ENCODE results near the gene CDC14A. TPM values are rescaled to one million over a fixed set of nuclear protein-coding genes. Genes with fewer than 3 reads are reported as not detected.

The CDC14A gene
- total RNA-seq, 2 donors from 2014 or later: 10.6 to 11.3 TPM

GRCh38 chr1:100499194-100499811, 147.0 kb downstream of the CDC14A start:
- Histone ChIP-seq H3K27ac (no peak overlapping the region), H3K4me1 (ENCODE audit: control insufficient read depth in 1 of 2, low read depth in 2 of 2) (no peaks in the 10 kb centered on the region), H3K36me3 (peaks cover 11% of the 10 kb centered on the region), H3K9me3 (no peaks in the 10 kb centered on the region), H3K4me3 (no peak overlapping the region), H3K27me3 (replicated peaks; ENCODE audit: insufficient read depth) (no peaks in the 10 kb centered on the region)
- no peak for ATAC-seq (ENCODE audit: insufficient number of reproducible peaks, low FRiP score, low read depth)
- no peak for TF ChIP-seq CTCF (IDR thresholded peaks at IDR 0.05)
- no peak for DNase-seq (ENCODE audit: low spot score)

GRCh38 chr1:100502052-100502792, 149.9 kb downstream of the CDC14A start:
- H3K27ac ChIP-seq: no peak overlapping the region
- H3K27me3 ChIP-seq (replicated peaks; ENCODE audit: insufficient read depth): no peaks in the 10 kb centered on the region
- no peak for TF ChIP-seq CTCF (IDR thresholded peaks at IDR 0.05)
- DNase-seq (ENCODE audit: low spot score): no peak
- no peak for ATAC-seq (ENCODE audit: insufficient number of reproducible peaks, low FRiP score, low read depth)
- no peak overlapping the region for H3K4me3 ChIP-seq
- no peaks in the 10 kb centered on the region for H3K4me1 ChIP-seq (ENCODE audit: control insufficient read depth in 1 of 2, low read depth in 2 of 2)
- no peaks in the 10 kb centered on the region for H3K9me3 ChIP-seq
- H3K36me3 ChIP-seq: peaks cover 11% of the 10 kb centered on the region

GRCh38 chr1:100506217-100506616, 153.9 kb downstream of the CDC14A start:
- no peaks in the 10 kb centered on the region for H3K36me3 ChIP-seq
- no peak overlapping the region for H3K4me3 ChIP-seq
- H3K27me3 ChIP-seq (replicated peaks; ENCODE audit: insufficient read depth): no peaks in the 10 kb centered on the region
- ATAC-seq (ENCODE audit: insufficient number of reproducible peaks, low FRiP score, low read depth) (no peak), DNase-seq (ENCODE audit: low spot score) (no peak)
- TF ChIP-seq CTCF (IDR thresholded peaks at IDR 0.05): no peak
- H3K27ac ChIP-seq: no peak overlapping the region
- no peaks in the 10 kb centered on the region for H3K4me1 ChIP-seq (ENCODE audit: control insufficient read depth in 1 of 2, low read depth in 2 of 2)
- H3K9me3 ChIP-seq: no peaks in the 10 kb centered on the region

GRCh38 chr1:100510451-100510850, 158.1 kb downstream of the CDC14A start:
- Histone ChIP-seq H3K27me3 (replicated peaks; ENCODE audit: insufficient read depth) (no peaks in the 10 kb centered on the region), H3K4me1 (ENCODE audit: control insufficient read depth in 1 of 2, low read depth in 2 of 2) (no peaks in the 10 kb centered on the region), H3K27ac (no peak overlapping the region), H3K36me3 (no peaks in the 10 kb centered on the region), H3K9me3 (no peaks in the 10 kb centered on the region), H3K4me3 (no peak overlapping the region)
- DNase-seq (ENCODE audit: low spot score): no peak
- no peak for TF ChIP-seq CTCF (IDR thresholded peaks at IDR 0.05)
- no peak for ATAC-seq (ENCODE audit: insufficient number of reproducible peaks, low FRiP score, low read depth)

- no peaks in the 10 kb centered on the region for H3K4me1 ChIP-seq (ENCODE audit: control insufficient read depth in 1 of 2, low read depth in 2 of 2)
- no peak for TF ChIP-seq CTCF (IDR thresholded peaks at IDR 0.05)
- H3K27me3 ChIP-seq (replicated peaks; ENCODE audit: insufficient read depth): no peaks in the 10 kb centered on the region
- no peak overlapping the region for H3K27ac ChIP-seq
- no peaks in the 10 kb centered on the region for H3K9me3 ChIP-seq
- no peaks in the 10 kb centered on the region for H3K36me3 ChIP-seq
- no peak overlapping the region for H3K4me3 ChIP-seq
- ATAC-seq (ENCODE audit: insufficient number of reproducible peaks, low FRiP score, low read depth): no peak
- no peak for DNase-seq (ENCODE audit: low spot score)
Measured at GRCh38 chr1:100511058-100511457, 158.8 kb downstream of the CDC14A start.
